GM12892 (cell line): ENCODE data around the gene PPCS.
"Not testable (repeated sequence)": the region's sequence is repeated elsewhere in the genome, so short reads cannot be mapped to it uniquely, and the experiment has no call there.

Source experiments
- DNase-seq: peaks from one replicate; pipeline ENCODE4 v3.0.0; 2011; ENCODE audit not compliant: insufficient read length
- FAIRE-seq: peaks from 2 replicates; lab custom pipeline; 2011; peaks lifted over from hg19 to GRCh38; lab: Jason Lieb, UNC
- POLR2A ChIP-seq: IDR thresholded peaks from 2 replicates; pipeline ENCODE4 v1.6.1; 2011; ENCODE audit warnings: low read depth, low read length, control low read depth
- POLR2AphosphoS5 ChIP-seq: IDR thresholded peaks from 2 replicates; pipeline ENCODE4 v1.6.1; 2011; ENCODE audit warnings: low read depth, low read length, control low read depth
- TAF1 ChIP-seq: IDR thresholded peaks from 2 replicates; pipeline ENCODE4 v1.6.1; 2011; ENCODE audit warnings: low read depth, mild to moderate bottlenecking, control low read depth, low read length, borderline replicate concordance

Gene PPCS

GRCh38 chr1:42484382-42484781 is 28.0 kb downstream of the PPCS start:
- no peak for TF ChIP-seq POLR2AphosphoS5
- FAIRE-seq = no peak
- no peak for DNase-seq

- no peak for FAIRE-seq
Observed at GRCh38 chr1:42490237-42490636, 33.9 kb downstream of the PPCS start.

DNA sequence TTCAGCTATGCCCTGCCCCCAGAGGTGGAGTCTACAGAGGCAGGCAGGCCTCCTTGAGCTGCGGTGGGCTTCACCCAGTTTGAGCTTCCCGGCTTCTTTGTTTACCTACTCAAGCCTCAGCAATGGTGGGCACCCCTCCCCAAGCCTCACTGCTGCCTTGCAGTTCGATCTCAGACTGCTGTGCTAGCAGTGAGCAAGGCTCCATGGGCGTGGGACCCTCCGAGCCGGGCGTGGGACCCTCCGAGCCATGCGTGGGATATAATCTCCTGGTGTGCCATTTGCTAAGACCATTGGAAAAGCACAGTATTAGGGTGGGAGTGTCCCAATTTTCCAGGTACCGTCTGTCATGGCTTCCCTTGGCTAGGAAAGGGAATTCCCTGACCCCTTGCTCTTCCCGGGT is 45.7 kb downstream of the PPCS start:
- not testable (repeated sequence) for DNase-seq, FAIRE-seq

More at GRCh38 chr1:42490237-42490636, 33.9 kb downstream of the PPCS start:
- DNase-seq = no peak
- TF ChIP-seq TAF1 (no peak), POLR2AphosphoS5 (no peak), POLR2A (no peak)

DNA sequence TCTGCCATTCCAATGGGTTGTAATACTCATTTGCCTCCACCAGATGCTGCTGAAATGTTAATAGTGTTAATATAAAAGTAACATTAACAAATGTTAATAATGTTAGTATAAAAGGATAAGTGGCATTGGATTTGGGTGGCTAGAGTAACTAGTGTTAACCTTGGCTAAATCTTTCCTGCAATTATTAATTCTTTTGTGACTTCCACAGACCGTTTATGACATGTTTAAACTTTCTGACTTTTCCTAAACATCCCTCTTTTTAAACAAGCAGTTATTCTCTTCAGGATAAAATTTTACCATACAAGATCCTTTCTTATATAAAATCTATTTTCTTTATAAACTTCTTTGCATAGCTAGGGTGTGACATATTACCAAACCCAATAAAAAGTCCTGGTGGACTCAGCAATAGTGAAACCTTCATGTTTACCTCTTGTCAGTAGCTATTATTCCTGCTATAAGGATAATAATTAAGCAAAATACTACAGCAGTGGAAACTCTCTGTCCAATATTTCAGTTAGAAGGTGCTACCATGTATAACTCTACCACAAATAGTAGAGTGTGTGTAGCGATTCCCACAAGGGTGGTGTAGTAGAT is 48.3 kb downstream of the PPCS start:
- TF ChIP-seq POLR2AphosphoS5 (no peak), POLR2A (no peak), TAF1 (no peak)
- FAIRE-seq (no peak), DNase-seq (no peak)

DNA sequence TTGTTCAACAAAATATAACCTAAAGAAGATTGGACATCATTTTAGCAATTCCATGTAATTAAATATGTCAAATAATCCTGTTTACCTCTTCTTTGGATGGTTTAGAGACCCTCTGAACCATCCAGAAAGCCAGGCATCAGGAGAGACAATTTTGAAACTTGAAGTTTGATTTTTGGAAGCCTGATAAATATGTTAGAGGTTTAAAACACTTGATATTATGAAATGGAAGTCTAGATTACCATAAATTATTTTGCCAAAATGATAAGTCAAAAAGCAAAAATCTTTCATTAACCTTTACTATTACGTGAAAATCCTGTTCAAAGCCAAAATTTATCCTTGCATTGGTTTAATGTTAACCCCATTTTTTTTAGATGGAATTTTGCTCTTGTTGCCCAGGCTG is 50.2 kb downstream of the PPCS start:
- no peak for DNase-seq
- TF ChIP-seq TAF1 (no peak), POLR2AphosphoS5 (no peak), POLR2A (no peak)
- no peak for FAIRE-seq
